D721Med (cell line): Measurements from ENCODE around the gene MRPL20.

ENCODE experiments used
- DNase-seq: peaks from one replicate; pipeline ENCODE4 v3.0.0; 2011; ENCODE audit warnings: low spot score; ENCODE audit not compliant: insufficient read length
- FAIRE-seq: peaks from 2 replicates; lab custom pipeline; 2011; peaks lifted over from hg19 to GRCh38; lab: Jason Lieb, UNC
- TF ChIP-seq, protein P1 (sequence below): IDR thresholded peaks from 2 replicates; pipeline ENCODE4 v1.5.1; 2012; ENCODE audit warnings: mild to moderate bottlenecking, control low read depth; ENCODE audit not compliant: insufficient read depth; ENCODE audit errors: missing control alignments

The MRPL20 gene

DNA sequence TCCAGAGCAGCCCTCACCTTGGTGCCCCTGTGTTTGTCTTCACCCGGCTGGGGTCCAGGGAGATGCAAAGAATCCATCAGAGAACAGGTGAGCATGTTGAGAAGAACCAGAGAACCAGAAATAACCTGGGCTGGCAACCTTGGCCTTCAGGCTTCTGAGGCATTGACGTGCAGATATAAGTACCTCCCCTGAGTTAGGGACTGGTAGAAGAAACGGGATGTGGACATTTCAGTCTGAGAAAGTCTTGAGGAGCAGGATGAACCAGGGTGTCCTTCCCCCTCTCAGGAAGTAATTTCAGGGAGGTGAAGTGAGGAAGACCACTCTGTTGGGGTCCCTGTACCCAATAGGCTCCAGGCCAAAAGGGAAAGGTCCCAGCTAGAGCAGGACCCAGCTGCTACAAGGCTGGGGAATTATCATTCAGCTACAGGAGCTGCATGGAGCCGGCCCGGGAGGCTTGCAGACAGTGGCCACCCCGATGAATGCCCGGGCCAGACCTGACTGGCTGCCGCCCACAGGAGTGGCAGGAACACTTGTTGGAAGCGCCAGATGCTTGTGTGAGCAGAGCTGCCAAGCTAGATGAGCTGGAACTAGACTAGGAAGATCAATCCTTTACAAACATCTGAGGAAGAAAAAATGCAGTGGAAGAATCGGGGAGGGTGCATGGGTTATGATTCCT is 30.4 kb downstream of the MRPL20 start:
- no peak for FAIRE-seq
- TF ChIP-seq, protein P1, sequence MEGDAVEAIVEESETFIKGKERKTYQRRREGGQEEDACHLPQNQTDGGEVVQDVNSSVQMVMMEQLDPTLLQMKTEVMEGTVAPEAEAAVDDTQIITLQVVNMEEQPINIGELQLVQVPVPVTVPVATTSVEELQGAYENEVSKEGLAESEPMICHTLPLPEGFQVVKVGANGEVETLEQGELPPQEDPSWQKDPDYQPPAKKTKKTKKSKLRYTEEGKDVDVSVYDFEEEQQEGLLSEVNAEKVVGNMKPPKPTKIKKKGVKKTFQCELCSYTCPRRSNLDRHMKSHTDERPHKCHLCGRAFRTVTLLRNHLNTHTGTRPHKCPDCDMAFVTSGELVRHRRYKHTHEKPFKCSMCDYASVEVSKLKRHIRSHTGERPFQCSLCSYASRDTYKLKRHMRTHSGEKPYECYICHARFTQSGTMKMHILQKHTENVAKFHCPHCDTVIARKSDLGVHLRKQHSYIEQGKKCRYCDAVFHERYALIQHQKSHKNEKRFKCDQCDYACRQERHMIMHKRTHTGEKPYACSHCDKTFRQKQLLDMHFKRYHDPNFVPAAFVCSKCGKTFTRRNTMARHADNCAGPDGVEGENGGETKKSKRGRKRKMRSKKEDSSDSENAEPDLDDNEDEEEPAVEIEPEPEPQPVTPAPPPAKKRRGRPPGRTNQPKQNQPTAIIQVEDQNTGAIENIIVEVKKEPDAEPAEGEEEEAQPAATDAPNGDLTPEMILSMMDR = no peak
- no peak for DNase-seq

GRCh38 chr1:1374929-1375662 is 32.0 kb downstream of the MRPL20 start, which contains the start of gene AURKAIP1:
TSS of gene AURKAIP1 (minus strand) at chr1:1375207. CDS start at chr1:1374756, 451 bp downstream.
- DNase-seq = peak; percentile 81
- no peak for FAIRE-seq
- TF ChIP-seq, protein P1 = no peak

DNA sequence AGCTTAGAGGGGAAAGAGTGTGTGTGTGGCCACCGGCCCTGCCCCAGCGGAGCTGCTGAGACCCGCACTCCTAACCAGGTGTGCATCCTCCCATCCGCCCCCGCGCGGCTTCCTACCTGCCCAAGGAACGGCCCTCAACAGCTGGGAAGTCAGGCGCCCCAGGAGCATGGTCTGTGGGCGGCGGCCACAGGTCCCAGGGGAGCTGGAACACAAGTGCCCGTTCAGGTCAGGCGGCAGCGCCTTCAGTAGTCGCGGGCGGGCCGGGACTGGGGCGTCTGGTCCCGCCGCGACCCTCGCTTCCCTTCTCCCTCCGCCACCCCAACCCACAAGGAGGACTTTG is 32.5 kb downstream of the MRPL20 start:
- TF ChIP-seq, protein P1 = no peak
- DNase-seq = no peak
- no peak for FAIRE-seq

GRCh38 chr1:1373815-1374588 is 33.1 kb downstream of the MRPL20 start:
- TF ChIP-seq, protein P1 = no peak
- FAIRE-seq = no peak
- DNase-seq = no peak

GRCh38 chr1:1373051-1373814 is 33.9 kb downstream of the MRPL20 start:
- FAIRE-seq (no peak), DNase-seq (no peak)
- TF ChIP-seq, protein P1 = no peak

GRCh38 chr1:1371746-1372711 is 35.1 kb downstream of the MRPL20 start:
- FAIRE-seq (no peak), DNase-seq (no peak)
- TF ChIP-seq, protein P1 = peak; percentile 63
